Measurements from ENCODE around the gene MAFF.

The MAFF gene

DNA sequence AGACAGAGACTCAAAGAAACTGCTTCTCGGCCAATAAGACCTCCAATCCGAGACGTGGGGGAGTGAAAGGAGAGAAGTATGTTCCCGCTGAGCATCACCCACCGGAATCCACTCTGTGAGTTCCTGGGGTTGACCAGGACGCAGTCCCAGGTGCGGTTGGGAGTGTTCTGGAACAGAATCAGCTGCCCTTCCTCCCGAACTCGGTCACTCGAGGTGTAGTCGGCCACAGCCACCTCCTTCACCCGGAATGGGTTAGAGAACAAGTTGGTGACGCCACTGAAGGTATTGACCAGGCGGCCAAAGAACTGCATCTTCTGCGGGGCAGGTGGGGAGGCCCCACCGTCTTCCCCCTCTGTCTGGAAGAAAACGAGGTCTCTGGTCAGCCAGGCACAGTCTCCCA is 32.7 kb upstream of the MAFF start:
- Histone ChIP-seq H3K4me2 (ENCODE audit: low read length) (no peak overlapping the region), H3K36me3 (ENCODE audit: insufficient read depth, low read length) (peaks cover 24% of the 10 kb centered on the region; the same call in 1 of the 2 replicates), H2AFZ (ENCODE audit: low read length) (no peak overlapping the region), H3K27me3 (ENCODE audit: insufficient read depth, low read length) (no peaks in the 10 kb centered on the region), H3K27ac (ENCODE audit: low read depth, low read length, poor library complexity, severe bottlenecking) (no peak overlapping the region), H3K9me3 (ENCODE audit: low read length) (no peaks in the 10 kb centered on the region), H3F3A (ENCODE audit: insufficient read depth, low read length) (no peaks in the 10 kb centered on the region), H4K20me1 (ENCODE audit: insufficient read depth, low read length) (no peaks in the 10 kb centered on the region), H3K9me2 (ENCODE audit: low read depth, low read length) (no peaks in the 10 kb centered on the region), H3K4me3 (ENCODE audit: low read depth, low read length, poor library complexity, severe bottlenecking) (no peak overlapping the region), H3K4me1 (ENCODE audit: insufficient read depth, low read length, severe bottlenecking) (peaks cover 17% of the 10 kb centered on the region), H3K9ac (ENCODE audit: low read length) (no peak overlapping the region), H3K79me2 (ENCODE audit: insufficient read depth, low read length) (no peaks in the 10 kb centered on the region)
- TF ChIP-seq, protein P1, sequence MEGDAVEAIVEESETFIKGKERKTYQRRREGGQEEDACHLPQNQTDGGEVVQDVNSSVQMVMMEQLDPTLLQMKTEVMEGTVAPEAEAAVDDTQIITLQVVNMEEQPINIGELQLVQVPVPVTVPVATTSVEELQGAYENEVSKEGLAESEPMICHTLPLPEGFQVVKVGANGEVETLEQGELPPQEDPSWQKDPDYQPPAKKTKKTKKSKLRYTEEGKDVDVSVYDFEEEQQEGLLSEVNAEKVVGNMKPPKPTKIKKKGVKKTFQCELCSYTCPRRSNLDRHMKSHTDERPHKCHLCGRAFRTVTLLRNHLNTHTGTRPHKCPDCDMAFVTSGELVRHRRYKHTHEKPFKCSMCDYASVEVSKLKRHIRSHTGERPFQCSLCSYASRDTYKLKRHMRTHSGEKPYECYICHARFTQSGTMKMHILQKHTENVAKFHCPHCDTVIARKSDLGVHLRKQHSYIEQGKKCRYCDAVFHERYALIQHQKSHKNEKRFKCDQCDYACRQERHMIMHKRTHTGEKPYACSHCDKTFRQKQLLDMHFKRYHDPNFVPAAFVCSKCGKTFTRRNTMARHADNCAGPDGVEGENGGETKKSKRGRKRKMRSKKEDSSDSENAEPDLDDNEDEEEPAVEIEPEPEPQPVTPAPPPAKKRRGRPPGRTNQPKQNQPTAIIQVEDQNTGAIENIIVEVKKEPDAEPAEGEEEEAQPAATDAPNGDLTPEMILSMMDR (IDR thresholded peaks at IDR 0.05; ENCODE audit: low read length) = no peak
- no peak for TF ChIP-seq EZH2 (IDR thresholded peaks at IDR 0.05; ENCODE audit: borderline replicate concordance, low read length)

DNA sequence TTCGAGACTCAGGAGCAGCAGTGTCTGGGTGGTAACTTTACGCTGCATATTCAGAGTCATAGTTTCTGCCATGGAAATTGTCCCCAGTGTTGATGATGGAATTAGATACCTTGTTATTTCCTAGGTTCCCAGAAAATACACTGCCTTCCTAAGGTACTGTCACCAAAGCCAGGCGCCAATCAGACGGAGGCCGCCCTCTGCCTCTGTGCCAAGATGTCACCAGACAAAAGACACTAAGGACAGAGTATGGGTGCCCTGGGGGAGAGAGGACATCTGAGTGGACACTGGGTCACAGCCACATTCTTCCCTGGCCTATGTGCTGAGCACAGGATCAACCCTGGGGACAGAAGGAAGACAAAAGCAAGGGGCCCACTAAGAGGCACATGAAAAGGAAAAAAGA is 31.3 kb upstream of the MAFF start:
- no peak overlapping the region for H3K4me2 ChIP-seq (ENCODE audit: low read length)
- no peaks in the 10 kb centered on the region for H3K79me2 ChIP-seq (ENCODE audit: insufficient read depth, low read length)
- no peaks in the 10 kb centered on the region for H4K20me1 ChIP-seq (ENCODE audit: insufficient read depth, low read length)
- H3K9me2 ChIP-seq (ENCODE audit: low read depth, low read length) = no peaks in the 10 kb centered on the region
- no peaks in the 10 kb centered on the region for H3F3A ChIP-seq (ENCODE audit: insufficient read depth, low read length)
- no peak overlapping the region for H2AFZ ChIP-seq (ENCODE audit: low read length)
- no peak overlapping the region for H3K27ac ChIP-seq (ENCODE audit: low read depth, low read length, poor library complexity, severe bottlenecking)
- no peak overlapping the region for H3K4me3 ChIP-seq (ENCODE audit: low read depth, low read length, poor library complexity, severe bottlenecking)
- H3K4me1 ChIP-seq (ENCODE audit: insufficient read depth, low read length, severe bottlenecking) = peaks cover 17% of the 10 kb centered on the region
- peaks cover 23% of the 10 kb centered on the region; the same call in 1 of the 2 replicates for H3K36me3 ChIP-seq (ENCODE audit: insufficient read depth, low read length)
- H3K9me3 ChIP-seq (ENCODE audit: low read length) = no peaks in the 10 kb centered on the region
- TF ChIP-seq, protein P1 (IDR thresholded peaks at IDR 0.05; ENCODE audit: low read length) = no peak
- TF ChIP-seq EZH2 (IDR thresholded peaks at IDR 0.05; ENCODE audit: borderline replicate concordance, low read length) = no peak
- H3K27me3 ChIP-seq (ENCODE audit: insufficient read depth, low read length) = no peaks in the 10 kb centered on the region
- H3K9ac ChIP-seq (ENCODE audit: low read length) = no peak overlapping the region

DNA sequence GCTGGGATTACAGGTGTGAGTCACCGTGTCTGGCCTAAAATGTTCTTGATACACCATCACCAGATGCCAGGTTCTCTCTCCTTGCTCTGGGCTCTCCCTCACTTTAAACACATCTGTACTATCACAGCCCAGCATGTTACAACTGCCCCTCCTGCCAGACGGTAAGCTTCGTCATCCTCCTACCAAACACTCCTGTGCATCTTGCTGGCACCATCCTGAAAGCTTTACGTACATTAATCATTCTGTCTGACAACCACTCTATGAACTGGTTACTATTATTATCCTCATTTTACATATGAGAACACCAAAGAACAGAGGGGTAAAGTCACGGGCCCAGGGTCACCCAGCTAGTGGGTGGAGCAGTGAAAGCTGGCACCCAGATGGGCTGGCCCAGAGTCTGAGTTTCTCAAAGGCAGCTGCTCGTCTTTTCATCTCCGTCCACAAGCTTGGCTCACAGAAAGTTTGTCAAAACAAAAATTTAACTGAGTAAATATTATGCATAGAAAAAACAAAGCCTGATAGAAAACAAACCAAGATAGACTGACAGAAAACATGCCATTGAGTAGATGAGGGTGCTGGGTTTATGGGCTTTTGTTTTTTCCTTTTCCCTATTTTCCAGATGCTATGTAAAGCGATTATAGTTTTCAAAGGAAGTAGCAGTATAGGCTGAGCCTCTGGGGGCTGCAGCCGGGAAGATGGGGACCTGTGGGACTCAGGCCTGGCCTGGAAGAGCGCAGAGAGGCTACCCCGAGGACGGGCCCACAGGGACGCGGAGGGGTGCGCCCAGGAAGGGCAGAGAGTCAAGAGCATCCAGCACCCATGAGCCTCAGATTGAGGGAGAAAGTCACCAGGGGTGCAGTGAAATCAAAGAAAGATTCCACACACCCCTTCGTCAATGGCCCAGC is 29.6 kb upstream of the MAFF start:
- H3K4me3 ChIP-seq (ENCODE audit: low read depth, low read length, poor library complexity, severe bottlenecking) = no peak overlapping the region
- no peak overlapping the region; the same call in 1 of the 2 replicates for H3K4me2 ChIP-seq (ENCODE audit: low read length)
- H3K4me1 ChIP-seq (ENCODE audit: insufficient read depth, low read length, severe bottlenecking) = peaks cover 28% of the 10 kb centered on the region
- H2AFZ ChIP-seq (ENCODE audit: low read length) = no peak overlapping the region
- no peaks in the 10 kb centered on the region for H4K20me1 ChIP-seq (ENCODE audit: insufficient read depth, low read length)
- no peaks in the 10 kb centered on the region for H3F3A ChIP-seq (ENCODE audit: insufficient read depth, low read length)
- no peaks in the 10 kb centered on the region for H3K9me3 ChIP-seq (ENCODE audit: low read length)
- H3K9me2 ChIP-seq (ENCODE audit: low read depth, low read length) = no peaks in the 10 kb centered on the region
- no peak overlapping the region for H3K27ac ChIP-seq (ENCODE audit: low read depth, low read length, poor library complexity, severe bottlenecking)
- peaks cover 23% of the 10 kb centered on the region; the same call in 1 of the 2 replicates for H3K36me3 ChIP-seq (ENCODE audit: insufficient read depth, low read length)
- H3K9ac ChIP-seq (ENCODE audit: low read length) = no peak overlapping the region; the same call in 1 of the 2 replicates
- no peaks in the 10 kb centered on the region for H3K27me3 ChIP-seq (ENCODE audit: insufficient read depth, low read length)
- H3K79me2 ChIP-seq (ENCODE audit: insufficient read depth, low read length) = no peaks in the 10 kb centered on the region
- TF ChIP-seq, protein P1 (IDR thresholded peaks at IDR 0.05; ENCODE audit: low read length) = no peak
- TF ChIP-seq EZH2 (IDR thresholded peaks at IDR 0.05; ENCODE audit: borderline replicate concordance, low read length) = no peak
